MCF 10A (cell line): ENCODE data around the gene PFN2. TPM values are rescaled to one million over a fixed set of nuclear protein-coding genes. Genes with fewer than 3 reads are reported as not detected.

Experiments used
- BruUV-seq: library from RNA; stranded (reverse); fragments of 400-500 nt; replicated peaks from 2 replicates; lab custom pipeline; 2021; lab: Mats Ljungman, UMichigan
- CTCF ChIA-PET: fragments of 300-600 bp; sonication (Branson Sonifier 250); formaldehyde crosslinking; extraction: SDS; loops from one replicate; lab custom pipeline; 2021; ENCODE audit warnings: antibody characterized with exemption, inconsistent platforms; lab: Yijun Ruan, JAX
- POLR2A ChIA-PET: fragments of 300-600, 350-650 bp; sonication (Branson Sonifier 250); formaldehyde crosslinking; extraction: SDS; loops from one replicate; lab custom pipeline; 2020; ENCODE audit warnings: antibody characterized with exemption, inconsistent platforms; lab: Yijun Ruan, JAX
- DNase-seq: peaks from one replicate; pipeline ENCODE4 v3.0.0-alpha.2; 2018; ENCODE audit not compliant: unreplicated experiment
- H3K27ac Mint-ChIP-seq: one replicate; pipeline ENCODE4 v1.8.0; 2022; ENCODE audit warnings: mild to moderate bottlenecking, low read depth, mixed read lengths; ENCODE audit not compliant: unreplicated experiment
- H3K27me3 Mint-ChIP-seq: one replicate; pipeline ENCODE4 v1.8.0; 2022; ENCODE audit warnings: mixed read lengths; ENCODE audit not compliant: insufficient read depth, unreplicated experiment
- H3K36me3 Mint-ChIP-seq: one replicate; pipeline ENCODE4 v1.8.0; 2022; ENCODE audit warnings: mild to moderate bottlenecking, moderate library complexity, mixed read lengths; ENCODE audit not compliant: insufficient read depth, unreplicated experiment
- H3K4me1 Mint-ChIP-seq: one replicate; pipeline ENCODE4 v1.8.0; 2022; ENCODE audit warnings: mixed read lengths; ENCODE audit not compliant: insufficient read depth, unreplicated experiment
- H3K4me3 Mint-ChIP-seq: one replicate; pipeline ENCODE4 v1.8.0; 2022; ENCODE audit warnings: mild to moderate bottlenecking, moderate library complexity, mixed read lengths; ENCODE audit not compliant: unreplicated experiment
- H3K9me3 Mint-ChIP-seq: one replicate; pipeline ENCODE4 v1.8.0; 2022; ENCODE audit warnings: mixed read lengths; ENCODE audit not compliant: unreplicated experiment
- CTCF ChIP-seq: fragments of 200-600 bp; IDR thresholded peaks from one replicate; pipeline ENCODE4 v1.8.0; 2022; ENCODE audit warnings: antibody characterized with exemption, mild to moderate bottlenecking; ENCODE audit not compliant: unreplicated experiment
- intact Hi-C: fragments of 100-400 bp; cut with micrococcal nuclease; formaldehyde crosslinking; loops from 2 replicates; pipeline ENCODE4 v1.14.1; 2022
- total RNA-seq: library from RNA; stranded (reverse); gene quantifications from 2 replicates; pipeline ENCODE4 v1.2.3, GENCODE V29; 2022

PFN2 gene
- total RNA-seq, 1 experiment from 2014 or later: 117 TPM

DNA sequence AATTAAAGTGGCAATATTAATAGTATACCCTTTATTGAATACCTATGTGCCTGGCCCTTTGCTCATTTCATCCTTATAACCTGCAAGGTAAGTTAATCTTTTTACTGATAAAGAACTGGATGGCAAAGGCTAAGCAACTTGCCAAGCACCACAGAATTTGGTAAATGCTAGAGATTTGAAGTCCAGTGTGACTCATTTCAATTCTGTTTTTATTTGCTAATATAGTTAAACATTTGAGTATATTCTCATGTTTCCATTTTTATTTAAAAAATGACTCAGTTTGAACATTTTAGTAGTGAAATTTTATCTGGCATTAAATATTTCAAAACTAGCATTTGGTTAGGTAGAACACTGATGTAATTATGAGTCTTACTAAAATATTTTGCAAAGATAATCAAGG is 11.3 kb downstream of the PFN2 start:
- H3K4me1 Mint-ChIP-seq: peaks cover 13% of the 10 kb centered on the region
- DNase-seq: no peak
- CTCF ChIA-PET: interaction anchor here (1.6 to 3.1 kb wide), 3 partner anchors 22 to 261 kb away, joined by 5 to 12 read pairs (median 6); no protein-coding TSS in a partner anchor
- TF ChIP-seq CTCF: no peak
- intact Hi-C loops: no loop called here
- H3K4me3 Mint-ChIP-seq: no peak overlapping the region
- no peaks in the 10 kb centered on the region for H3K27me3 Mint-ChIP-seq
- POLR2A ChIA-PET: interaction anchor here (0.9 to 1.8 kb wide), 4 partner anchors 9 to 258 kb away, joined by 3 to 7 read pairs (median 4); no protein-coding TSS in a partner anchor
- no peaks in the 10 kb centered on the region for H3K9me3 Mint-ChIP-seq
- no peak overlapping the region for H3K27ac Mint-ChIP-seq
- peaks cover 46% of the 10 kb centered on the region for H3K36me3 Mint-ChIP-seq
- no TSS peak for BruUV-seq

GRCh38 chr3:149958171-149958796 is 12.4 kb downstream of the PFN2 start:
- no peaks in the 10 kb centered on the region for H3K27me3 Mint-ChIP-seq
- peaks cover 45% of the 10 kb centered on the region for H3K36me3 Mint-ChIP-seq
- ChIA-PET POLR2A (interaction anchor here (0.6 to 1.8 kb wide), 7 partner anchors 10 to 403 kb away, joined by 3 to 7 read pairs (median 3); partner anchors contain the start of gene PFN2), CTCF (interaction anchor here (0.6 to 3.1 kb wide), 10 partner anchors 9 to 1328 kb away, joined by 3 to 12 read pairs (median 4); no protein-coding TSS in a partner anchor)
- H3K4me3 Mint-ChIP-seq: no peak overlapping the region
- no peak for TF ChIP-seq CTCF
- intact Hi-C loops: no loop called here
- peaks cover 13% of the 10 kb centered on the region for H3K4me1 Mint-ChIP-seq
- peak overlapping the region; percentile 61 for H3K27ac Mint-ChIP-seq
- H3K9me3 Mint-ChIP-seq: no peaks in the 10 kb centered on the region
- peak; percentile 44 for DNase-seq
- BruUV-seq: no TSS peak

DNA sequence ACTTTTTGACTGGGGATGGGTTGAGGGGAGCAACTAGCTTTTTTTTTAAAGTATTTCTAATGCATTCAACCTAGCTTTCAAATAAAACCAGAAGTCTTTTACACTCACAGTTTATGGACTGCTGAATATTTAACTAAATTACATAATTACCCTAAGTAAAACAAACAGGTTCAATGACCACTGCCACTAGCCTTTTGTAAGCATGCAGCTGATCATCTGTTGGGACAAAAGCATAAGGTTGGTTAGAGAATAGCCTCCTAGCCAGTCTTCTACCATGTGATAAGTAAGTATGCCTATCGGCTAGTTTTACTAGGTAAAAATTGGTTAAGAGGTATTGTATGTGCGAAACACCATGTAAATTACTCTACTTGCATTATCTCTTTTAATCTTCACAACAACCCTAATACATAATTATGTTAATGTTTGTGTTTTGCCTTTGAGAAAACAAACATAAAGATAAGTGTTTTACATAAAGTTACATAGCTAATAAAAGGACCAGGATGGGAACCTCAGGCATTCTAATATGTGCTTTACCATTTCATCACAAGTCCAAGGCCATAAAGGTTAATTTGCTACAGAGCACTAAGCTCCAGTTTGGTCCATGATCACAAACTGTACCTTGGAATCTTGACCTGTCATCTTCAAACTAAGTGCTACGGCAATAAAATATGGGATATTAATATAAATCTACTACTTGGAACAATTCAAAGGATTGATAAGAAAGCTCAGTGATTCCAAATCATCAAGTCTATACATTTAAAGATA is 13.2 kb downstream of the PFN2 start:
- ChIA-PET CTCF (interaction anchor here (0.6 to 3.1 kb wide), 8 partner anchors 10 to 1329 kb away, joined by 3 to 12 read pairs (median 4); no protein-coding TSS in a partner anchor), POLR2A (interaction anchor here (0.7 to 1.8 kb wide), 3 partner anchors 13 to 227 kb away, joined by 3 to 7 read pairs (median 7); partner anchors contain the start of gene PFN2)
- H3K27ac Mint-ChIP-seq: no peak overlapping the region
- H3K4me3 Mint-ChIP-seq: no peak overlapping the region
- no TSS peak for BruUV-seq
- no peaks in the 10 kb centered on the region for H3K9me3 Mint-ChIP-seq
- TF ChIP-seq CTCF: no peak
- intact Hi-C loops: no loop called here
- H3K36me3 Mint-ChIP-seq: peaks cover 45% of the 10 kb centered on the region
- DNase-seq: no peak
- H3K4me1 Mint-ChIP-seq: peaks cover 13% of the 10 kb centered on the region
- no peaks in the 10 kb centered on the region for H3K27me3 Mint-ChIP-seq

DNA sequence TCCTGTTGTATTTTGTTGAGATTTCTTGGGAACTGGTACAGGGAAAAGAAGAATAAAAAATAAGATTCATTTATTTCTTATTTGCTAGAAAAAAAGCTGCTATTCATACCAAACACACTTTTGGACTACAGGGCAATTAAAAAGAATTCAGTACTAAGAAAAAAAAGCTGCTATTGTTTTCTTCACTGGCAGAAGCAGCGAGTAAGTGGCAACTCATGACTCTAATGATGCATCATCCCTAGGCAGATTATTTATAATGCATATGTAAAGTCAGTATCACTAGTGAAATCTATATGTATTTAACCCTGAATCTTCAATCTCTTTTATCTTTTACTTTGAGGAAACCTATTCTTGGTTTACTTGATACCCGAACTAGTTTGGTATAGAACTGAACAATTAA is 15.2 kb downstream of the PFN2 start:
- DNase-seq: no peak
- Mint-ChIP-seq H3K27me3 (no peaks in the 10 kb centered on the region), H3K9me3 (no peaks in the 10 kb centered on the region), H3K4me1 (peaks cover 13% of the 10 kb centered on the region), H3K27ac (peak overlapping the region; percentile 46), H3K4me3 (no peak overlapping the region), H3K36me3 (peaks cover 43% of the 10 kb centered on the region)
- intact Hi-C loops: no loop called here
- CTCF ChIA-PET: interaction anchor here (0.6 to 3.8 kb wide), 6 partner anchors 10 to 453 kb away, joined by 3 to 24 read pairs (median 4); no protein-coding TSS in a partner anchor
- no peak for TF ChIP-seq CTCF
- POLR2A ChIA-PET: interaction anchor here (0.6 kb wide), 1 partner anchor 590 kb away, joined by 4 read pairs; no protein-coding TSS in a partner anchor
- no TSS peak for BruUV-seq
